Brain microvascular endothelial cell (primary cell): ENCODE data around the gene STK32B.

Source experiments
- DNase-seq: peaks from one replicate; pipeline ENCODE4 v3.0.0-alpha.2; 2020
- H3K27ac ChIP-seq: fragments of 250-450 bp; sonication (Bioruptor Pico); 2 replicates; pipeline ENCODE4 v1.5.1; 2020; ENCODE audit warnings: mild to moderate bottlenecking, moderate library complexity
- H3K27me3 ChIP-seq: fragments of 250-450 bp; sonication (Bioruptor Pico); replicated peaks from 2 replicates; pipeline ENCODE4 v1.5.1; 2020; ENCODE audit warnings: mild to moderate bottlenecking
- H3K36me3 ChIP-seq: fragments of 250-450 bp; sonication (Bioruptor Pico); replicated peaks from 2 replicates; pipeline ENCODE4 v1.5.1; 2020; ENCODE audit warnings: mild to moderate bottlenecking
- H3K4me3 ChIP-seq: 2 replicates; pipeline ENCODE4 v1.5.1; 2011; ENCODE audit warnings: low read depth, mild to moderate bottlenecking, control low read depth, low read length, moderate library complexity
- in situ Hi-C: cut with HindIII; loops from 2 replicates; pipeline ENCODE4 v1.10.0; 2017; ENCODE audit warnings: low sequenced_read_pairs, low pct_ligation_motif_present
- TF ChIP-seq, protein P1 (sequence below): IDR thresholded peaks from 2 replicates; pipeline ENCODE4 v1.5.1; 2011; ENCODE audit warnings: low read depth, mild to moderate bottlenecking, moderate library complexity, low read length, control low read depth, inconsistent platforms; ENCODE audit errors: missing control alignments

STK32B gene

DNA sequence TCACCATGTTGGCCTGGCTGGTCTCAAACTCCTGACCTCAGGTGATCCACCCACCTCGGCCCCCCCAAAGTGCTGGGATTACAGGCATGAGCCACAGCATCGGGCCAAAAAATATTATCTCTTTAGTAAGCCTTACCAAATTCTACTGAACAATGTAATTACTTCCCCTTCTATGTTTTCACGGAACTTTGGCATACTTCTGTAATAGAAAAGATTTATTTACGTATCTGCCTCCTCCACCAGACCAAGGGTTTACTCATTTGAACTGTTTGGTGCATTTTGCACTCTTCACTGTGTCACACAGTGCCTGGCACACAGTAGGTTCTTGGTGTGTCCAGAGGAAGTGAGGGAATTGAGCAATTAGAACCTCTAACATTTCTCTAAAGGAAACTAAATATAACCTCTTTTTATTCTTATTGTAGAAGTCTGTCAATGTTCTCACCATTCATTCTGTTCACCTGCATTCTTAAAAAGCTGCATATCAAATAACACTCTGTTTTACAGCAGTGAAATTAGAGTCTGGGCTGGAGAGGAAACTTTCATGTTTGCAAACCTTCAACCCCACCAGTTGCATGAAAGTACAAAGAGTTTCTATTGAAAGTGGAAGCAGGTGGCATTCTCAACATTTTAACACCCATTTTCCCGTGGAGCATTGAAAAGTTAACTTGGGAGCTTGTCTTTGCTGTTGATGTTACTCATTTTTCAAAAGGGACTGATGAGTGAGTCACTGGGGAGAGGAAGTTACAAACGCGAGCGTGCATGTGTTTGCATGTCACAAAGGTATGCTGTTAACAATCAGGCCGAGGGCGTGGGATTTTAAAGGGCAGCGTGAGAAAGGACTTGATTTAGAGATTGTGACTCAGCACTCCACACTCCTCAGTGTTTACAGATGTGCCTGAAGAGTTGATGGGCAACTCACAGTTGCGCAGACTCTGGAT is 314.1 kb downstream of the STK32B start:
- peak; percentile 98 for DNase-seq
- TF ChIP-seq, protein P1, sequence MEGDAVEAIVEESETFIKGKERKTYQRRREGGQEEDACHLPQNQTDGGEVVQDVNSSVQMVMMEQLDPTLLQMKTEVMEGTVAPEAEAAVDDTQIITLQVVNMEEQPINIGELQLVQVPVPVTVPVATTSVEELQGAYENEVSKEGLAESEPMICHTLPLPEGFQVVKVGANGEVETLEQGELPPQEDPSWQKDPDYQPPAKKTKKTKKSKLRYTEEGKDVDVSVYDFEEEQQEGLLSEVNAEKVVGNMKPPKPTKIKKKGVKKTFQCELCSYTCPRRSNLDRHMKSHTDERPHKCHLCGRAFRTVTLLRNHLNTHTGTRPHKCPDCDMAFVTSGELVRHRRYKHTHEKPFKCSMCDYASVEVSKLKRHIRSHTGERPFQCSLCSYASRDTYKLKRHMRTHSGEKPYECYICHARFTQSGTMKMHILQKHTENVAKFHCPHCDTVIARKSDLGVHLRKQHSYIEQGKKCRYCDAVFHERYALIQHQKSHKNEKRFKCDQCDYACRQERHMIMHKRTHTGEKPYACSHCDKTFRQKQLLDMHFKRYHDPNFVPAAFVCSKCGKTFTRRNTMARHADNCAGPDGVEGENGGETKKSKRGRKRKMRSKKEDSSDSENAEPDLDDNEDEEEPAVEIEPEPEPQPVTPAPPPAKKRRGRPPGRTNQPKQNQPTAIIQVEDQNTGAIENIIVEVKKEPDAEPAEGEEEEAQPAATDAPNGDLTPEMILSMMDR: no peak
- peak overlapping the region; percentile 91 for H3K27ac ChIP-seq
- H3K36me3 ChIP-seq: no peaks in the 10 kb centered on the region
- in situ Hi-C loops: no loop called here
- H3K27me3 ChIP-seq: no peaks in the 10 kb centered on the region
- no peak overlapping the region for H3K4me3 ChIP-seq

GRCh38 chr4:5366009-5366386 is 314.7 kb downstream of the STK32B start:
- TF ChIP-seq, protein P1: no peak
- Histone ChIP-seq H3K27ac (peak overlapping the region; percentile 91), H3K4me3 (no peak overlapping the region), H3K27me3 (no peaks in the 10 kb centered on the region), H3K36me3 (no peaks in the 10 kb centered on the region)
- in situ Hi-C loops: no loop called here
- no peak for DNase-seq

- in situ Hi-C loops: no loop called here
- Histone ChIP-seq H3K27ac (peak overlapping the region; percentile 91), H3K4me3 (no peak overlapping the region), H3K27me3 (no peaks in the 10 kb centered on the region), H3K36me3 (no peaks in the 10 kb centered on the region)
- TF ChIP-seq, protein P1: no peak
- peak; percentile 43 for DNase-seq
These were observed 315.1 kb downstream of the STK32B start for GRCh38 chr4:5366421-5366820.

DNA sequence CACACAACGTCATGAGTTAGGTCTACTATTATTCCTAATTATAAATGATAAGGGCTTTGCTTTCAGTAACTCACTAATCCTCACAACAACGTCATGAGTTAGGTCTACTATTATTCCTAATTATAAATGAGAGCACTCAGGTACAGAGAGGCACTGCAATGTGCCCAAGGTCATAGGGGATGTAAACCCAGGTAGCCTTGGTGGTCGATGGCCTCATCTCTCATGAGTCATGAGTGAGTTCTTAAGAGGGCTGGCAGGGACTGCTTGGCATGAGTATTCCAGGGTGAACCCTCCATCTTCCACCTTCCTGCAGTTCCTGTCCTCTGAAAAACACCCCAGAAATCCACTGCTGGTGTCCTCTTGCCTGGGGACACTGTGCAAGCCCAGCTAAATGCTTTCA is 317.1 kb downstream of the STK32B start:
- Histone ChIP-seq H3K4me3 (no peak overlapping the region), H3K27me3 (no peaks in the 10 kb centered on the region), H3K27ac (no peak overlapping the region), H3K36me3 (no peaks in the 10 kb centered on the region)
- DNase-seq: no peak
- TF ChIP-seq, protein P1: no peak
- in situ Hi-C loops: no loop called here

- no peaks in the 10 kb centered on the region for H3K27me3 ChIP-seq
- DNase-seq: peak; percentile 58
- no peaks in the 10 kb centered on the region for H3K36me3 ChIP-seq
- no peak overlapping the region for H3K4me3 ChIP-seq
- peak overlapping the region; percentile 15 for H3K27ac ChIP-seq
- in situ Hi-C loops: no loop called here
- TF ChIP-seq, protein P1: no peak
These were observed 319.0 kb downstream of the STK32B start for GRCh38 chr4:5370286-5370685.
